Jurkat, Clone E6-1 (cell line): Measurements from ENCODE around the gene MEGF6.
"Not testable (repeated sequence)": the region's sequence is repeated elsewhere in the genome, so short reads cannot be mapped to it uniquely, and the experiment has no call there.

Experiments used
- DNase-seq: peaks from one replicate; pipeline ENCODE4 v3.0.0-alpha.2; 2011; ENCODE audit warnings: low read depth, low spot score
- H3K4me3 ChIP-seq: 2 replicates; pipeline ENCODE4 v1.5.1; 2011; ENCODE audit warnings: mild to moderate bottlenecking, low read length, control low read depth, moderate library complexity

Gene MEGF6

DNA sequence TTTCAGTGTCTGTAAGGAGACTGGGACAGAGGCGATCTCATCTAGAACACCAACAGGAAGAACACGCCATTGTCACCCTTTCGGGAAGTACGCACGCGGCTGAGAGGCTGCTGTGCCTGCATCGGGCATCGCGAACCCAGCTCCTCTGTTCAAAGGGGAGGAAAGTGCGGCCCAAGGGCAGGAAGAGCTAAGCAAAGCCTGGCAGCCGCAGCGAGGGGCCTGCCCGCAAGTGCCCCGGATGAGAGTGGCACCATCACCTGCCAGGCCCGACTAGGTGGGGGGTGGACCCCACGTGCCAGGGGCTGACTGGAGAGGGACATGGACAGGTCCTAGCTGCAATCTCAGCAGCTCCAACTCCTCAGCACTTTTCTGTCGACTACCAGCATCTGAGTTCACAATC lies 21.0 kb upstream of the MEGF6 start:
- no peak overlapping the region for H3K4me3 ChIP-seq
- no peak for DNase-seq

DNA sequence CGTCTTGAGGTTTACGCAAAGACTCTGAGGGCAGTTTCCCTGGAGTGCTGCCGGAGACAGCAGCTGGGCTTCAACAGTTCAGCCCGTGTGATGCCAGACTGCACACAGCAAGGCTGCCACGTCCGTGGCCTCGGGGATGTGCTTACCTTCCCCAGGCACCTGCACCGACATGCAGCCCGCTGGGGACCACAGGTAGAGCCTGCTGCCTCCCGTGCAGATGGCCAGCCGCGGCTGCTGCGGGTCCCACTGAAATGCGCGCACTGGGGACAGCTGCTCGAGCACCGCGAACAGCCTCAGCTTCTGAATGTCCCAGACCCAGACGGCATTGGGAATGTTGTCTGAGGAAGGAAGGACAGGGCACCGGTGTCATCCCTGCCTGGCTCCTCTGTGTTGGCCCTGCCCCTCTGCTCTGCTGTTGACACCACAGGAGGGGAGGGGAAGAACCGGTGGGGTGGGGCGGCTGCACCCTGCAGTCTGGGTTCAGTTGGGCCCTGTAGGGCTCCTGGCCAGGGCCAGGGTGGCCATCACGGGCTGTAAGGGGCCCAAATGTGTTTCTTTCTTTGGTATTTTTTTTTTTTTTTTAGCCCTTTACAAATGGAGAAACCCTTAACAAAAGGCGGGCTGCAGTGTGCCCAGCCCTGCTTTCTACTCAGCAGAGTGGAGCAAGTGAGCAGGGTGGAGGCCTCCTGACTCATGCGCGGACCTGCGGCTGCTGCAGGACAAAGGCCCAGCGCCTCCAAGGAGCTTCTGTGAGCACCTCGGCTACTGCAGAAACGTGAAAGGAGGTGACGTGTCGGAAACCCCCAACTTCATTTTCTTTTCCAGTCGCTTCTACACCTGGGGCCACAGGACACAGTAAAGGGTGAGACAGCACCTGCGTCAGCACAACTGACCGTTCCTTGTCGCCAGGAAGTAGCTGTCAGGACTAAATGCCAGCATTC lies 20.3 kb upstream of the MEGF6 start:
- H3K4me3 ChIP-seq, result no peak overlapping the region
- no peak for DNase-seq

DNA sequence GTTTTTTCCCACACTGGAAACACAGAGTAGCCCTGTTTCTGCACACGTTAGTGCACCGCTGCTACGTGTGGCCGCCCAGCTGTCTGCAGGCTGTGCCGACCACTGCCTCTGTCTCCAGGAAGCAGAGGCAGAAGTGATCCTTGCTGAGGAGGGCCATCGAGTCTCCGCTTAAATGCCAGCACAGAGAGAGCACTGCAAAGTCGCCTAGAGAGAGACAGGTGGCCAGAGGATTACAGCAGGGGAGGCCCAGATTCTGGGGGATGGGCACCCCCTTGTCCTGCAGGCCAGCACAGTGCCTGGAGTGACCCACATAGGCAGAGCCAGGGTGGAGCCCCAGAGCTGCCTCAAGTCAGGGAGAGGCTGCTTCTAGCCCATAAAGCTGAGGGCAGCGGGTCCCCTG lies 19.6 kb upstream of the MEGF6 start:
- no peak overlapping the region for H3K4me3 ChIP-seq
- DNase-seq, result no peak

DNA sequence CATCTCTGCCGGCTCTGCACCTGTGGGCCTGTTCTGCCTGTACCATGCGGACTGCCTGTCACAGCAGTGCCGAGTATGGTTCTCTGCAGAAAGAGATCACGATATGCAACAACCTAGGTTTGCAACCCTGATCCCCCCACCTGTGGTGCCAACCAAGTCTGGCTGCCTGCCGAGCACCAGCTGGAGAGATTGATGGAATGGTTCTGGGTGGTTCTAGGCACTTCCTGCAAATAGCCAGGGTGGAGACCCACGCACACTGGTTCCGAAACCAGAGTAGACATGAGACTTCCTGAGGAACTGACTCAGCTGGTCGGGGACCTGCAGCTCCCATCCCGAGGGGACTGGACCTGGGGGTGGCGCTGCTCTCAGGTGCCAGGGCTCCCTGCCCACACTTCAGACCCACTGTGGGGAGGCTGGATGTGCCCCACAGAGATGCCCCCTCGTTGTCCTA lies 18.9 kb upstream of the MEGF6 start:
- DNase-seq, result no peak
- H3K4me3 ChIP-seq, result no peak overlapping the region

DNA sequence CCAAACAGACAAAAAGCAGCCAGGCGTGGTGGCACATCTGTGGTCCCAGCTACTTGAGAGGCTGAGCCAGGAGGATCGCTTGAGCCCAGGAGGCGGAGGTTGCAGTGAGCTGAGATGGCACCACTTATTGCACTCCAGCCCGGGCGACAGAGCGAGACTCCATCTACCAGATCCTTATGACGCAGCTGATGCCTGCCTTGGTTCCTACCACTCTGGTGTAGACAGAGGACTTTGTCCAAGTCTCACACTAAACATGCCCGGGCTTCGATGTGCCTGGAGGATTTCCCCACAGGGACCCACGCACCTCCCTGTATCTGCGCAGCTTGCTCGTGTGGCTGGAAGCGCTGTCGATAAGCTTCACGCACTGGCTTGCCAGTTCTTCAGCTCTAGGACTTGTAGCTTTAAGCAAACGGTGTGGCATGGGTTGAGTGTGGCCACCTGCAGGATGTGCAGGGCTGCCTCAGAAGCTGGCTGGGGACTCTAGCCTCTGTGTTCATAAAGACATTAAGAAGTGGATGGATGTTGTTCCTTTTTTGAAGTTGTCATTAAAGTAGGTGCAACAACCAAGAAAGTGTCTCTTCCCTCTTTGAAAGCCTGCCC lies 18.4 kb upstream of the MEGF6 start:
- no peak overlapping the region for H3K4me3 ChIP-seq
- DNase-seq, result no peak

DNA sequence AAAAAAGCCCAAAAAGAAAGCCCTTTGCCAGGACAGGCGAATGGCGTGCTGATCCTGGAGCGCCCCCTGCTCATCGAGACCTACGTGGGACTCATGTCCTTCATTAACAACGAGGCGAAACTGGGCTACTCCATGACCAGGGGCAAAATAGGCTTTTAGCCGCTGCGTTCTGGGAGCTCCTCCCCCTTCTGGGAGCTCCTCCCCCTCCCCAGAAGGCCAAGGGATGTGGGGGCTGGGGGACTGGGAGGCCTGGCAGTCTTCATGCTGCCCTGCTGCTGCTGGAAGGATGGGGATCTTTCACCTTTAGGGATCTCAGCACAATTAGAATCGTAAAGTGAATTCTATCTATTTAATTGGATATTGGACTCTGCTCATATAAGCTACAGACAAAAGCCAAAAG lies 17.1 kb upstream of the MEGF6 start:
- no peak overlapping the region for H3K4me3 ChIP-seq
- DNase-seq, result no peak

DNA sequence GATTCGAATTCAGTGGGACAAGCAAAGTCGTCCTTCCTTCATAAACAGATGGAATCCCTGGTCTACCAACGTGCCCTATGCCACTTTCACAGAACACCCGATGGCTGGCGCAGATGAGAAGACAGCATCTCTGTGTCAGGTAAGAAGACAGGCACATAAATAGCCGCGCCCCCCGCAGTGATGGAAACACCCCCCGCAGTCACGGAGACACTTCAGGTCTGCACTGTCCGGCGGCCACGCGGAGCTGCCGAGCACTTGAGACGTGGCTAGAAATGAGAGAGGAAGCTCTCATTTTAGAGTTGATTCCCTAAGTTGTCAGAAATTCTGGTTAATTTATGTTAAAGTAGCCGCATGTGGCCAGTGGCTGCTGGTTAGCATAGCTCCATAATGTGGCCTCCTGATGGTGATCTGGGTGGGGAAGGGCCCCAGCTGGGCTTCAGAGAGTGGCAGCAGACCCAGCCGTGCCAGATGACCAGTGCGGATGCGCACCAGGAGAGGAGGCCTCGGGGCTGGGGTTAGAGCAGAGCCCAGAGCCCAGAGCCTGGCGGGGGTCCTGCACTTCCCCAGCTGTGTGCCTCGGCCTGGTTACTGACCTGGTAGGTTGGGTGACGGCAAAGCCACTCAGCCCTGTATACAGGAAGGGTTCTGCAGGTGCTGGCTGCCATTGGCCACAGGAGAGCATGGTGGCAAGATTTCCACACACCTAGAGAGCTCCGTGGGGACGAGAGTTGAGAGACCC lies 16.4 kb upstream of the MEGF6 start:
- DNase-seq, result no peak
- no peak overlapping the region for H3K4me3 ChIP-seq

DNA sequence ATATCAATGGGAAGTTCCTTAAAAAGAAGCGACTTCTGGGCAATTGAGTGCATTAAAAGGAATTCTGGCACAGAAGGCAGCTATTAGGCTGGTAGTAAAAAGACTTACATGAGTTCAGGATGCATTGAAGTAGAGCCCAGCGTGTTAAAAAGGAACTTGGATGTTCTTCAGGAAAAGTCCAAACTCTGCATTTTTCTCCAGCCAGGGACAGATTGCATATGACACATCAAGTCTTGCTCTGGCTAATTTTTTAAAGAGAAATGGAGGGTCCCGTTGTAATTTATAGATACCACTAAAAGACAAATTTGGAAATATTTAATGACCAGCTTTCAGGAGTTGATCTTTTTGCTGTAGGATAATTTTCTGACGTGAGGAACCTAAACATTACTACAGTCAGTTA lies 14.7 kb upstream of the MEGF6 start:
- peak overlapping the region; percentile 62 for H3K4me3 ChIP-seq
- DNase-seq, result no peak

DNA sequence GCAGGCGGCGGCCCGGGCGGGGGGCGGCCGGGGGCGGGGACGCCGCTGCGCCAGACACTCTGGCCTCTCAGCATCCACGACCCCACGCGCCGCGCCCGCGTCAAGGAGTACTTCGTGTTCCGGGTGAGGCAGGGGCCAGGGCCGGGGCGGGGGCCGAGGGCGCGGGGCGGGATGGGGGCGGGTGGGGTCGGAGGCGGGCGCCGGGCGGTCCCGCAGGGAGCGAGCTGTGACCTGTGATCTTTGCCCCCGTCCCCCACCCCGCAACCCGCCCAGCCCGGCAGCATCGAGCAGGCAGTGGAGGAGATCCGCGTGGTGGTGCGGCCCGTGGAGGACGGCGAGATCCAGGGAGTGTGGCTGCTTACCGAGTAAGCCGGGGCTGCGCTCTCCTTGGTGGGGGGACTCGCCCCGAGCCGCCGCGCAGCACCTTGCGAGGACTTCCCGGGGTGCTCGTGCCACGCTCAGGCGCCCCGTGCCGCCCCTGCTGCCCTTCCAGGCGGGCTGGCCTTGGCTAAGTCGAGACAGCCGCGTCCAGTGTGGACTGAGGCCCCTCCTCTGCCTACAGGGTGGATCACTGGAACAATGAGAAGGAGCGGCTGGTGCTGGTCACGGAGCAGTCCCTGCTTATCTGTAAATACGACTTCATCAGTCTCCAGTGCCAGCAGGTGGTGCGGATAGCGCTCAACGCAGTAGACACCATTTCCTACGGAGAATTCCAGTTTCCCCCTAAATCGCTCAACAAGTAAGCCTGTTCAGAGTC lies 14.0 kb upstream of the MEGF6 start:
- peak overlapping the region; percentile 62 for H3K4me3 ChIP-seq
- DNase-seq, result no peak

DNA sequence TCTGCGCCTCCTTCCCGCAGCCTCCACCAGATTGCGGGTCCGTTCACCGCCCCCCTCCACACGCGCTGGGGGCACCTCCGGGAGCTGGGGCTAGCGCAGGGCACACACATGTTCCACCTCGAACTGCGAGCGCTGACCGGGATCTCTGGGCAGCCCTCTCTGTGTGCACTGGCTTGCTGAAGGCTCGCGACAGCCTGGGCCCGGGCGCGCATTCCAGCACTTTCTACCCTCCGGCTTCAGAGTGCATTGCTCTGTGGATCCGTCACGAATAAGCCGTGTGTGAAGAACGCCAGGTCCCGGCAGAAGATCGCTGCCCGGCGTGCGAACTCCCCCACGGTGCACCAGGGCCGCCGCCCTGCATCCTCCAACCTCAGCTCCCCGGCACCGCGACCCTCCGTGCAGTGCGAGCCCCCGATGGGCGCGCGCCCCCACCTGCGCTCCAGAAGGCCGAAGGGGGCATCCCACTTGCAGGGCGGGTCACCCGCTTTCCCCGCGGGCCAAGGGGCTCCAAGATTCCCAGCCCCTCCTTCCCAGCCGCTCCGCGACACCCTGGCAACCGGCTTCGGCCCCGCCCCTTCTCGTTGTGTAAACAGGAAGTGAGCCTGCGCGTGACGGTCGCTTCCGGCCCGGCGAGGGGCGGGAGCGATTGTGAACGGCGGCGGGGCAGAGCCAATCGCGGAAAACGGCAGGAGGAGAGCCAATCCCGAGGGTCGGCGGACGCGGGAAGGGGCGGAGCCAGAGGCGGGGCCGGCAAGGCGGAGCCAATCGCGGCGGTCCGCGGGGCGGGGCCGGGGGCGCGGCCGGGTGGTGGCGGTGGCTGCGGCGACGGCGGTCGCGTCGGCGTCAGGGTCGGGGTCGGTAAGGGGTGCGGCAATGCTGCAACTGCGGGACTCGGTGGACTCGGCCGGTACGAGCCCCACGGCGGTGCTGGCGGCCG lies 13.2 kb upstream of the MEGF6 start, which contains the start of gene TPRG1L:
Gene TPRG1L, plus strand, starts transcription at position 816 of the 937 bp plus-strand sequence. Its CDS starts 58 bp downstream, at position 874.
- peak within 1 kb of the TSS; percentile 73 for H3K4me3 ChIP-seq
- peak; percentile 90 for DNase-seq

DNA sequence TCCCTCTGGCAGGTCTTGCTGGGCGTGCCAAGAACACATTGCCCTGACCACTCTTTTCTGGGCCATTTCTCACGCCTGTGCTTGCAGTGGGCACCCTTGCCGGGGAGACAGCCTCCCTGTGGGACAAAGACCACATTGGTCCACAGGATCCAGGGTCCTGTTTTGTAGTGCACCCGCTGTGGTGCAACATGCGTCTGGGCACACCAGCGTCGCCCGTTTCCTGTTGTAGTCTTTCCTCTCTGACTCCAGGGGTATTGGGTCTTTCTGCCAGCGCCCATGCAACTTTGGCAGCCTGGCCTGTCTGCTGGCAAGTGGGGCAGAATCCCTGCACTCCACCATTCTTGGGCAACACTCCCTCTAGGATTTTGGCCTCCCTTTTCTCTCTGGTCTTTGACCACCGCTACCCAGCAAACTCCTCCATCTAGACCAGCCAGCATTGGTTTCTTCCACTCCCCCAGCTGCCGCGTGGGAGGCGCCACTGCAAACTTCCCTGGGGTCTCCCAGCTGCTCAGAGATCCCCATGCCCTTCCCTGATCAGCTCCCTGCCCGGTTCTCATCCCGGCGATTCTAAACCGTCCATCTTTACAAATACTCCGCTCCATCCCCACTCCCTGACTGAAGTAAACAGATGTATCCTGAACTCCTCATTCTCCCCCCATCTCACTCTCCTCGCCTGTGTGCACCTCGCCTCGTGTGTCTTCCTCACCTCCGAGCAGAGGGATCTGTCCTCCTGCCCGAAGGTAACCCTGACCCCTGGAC lies 12.3 kb upstream of the MEGF6 start:
- H3K4me3 ChIP-seq, result peak overlapping the region; percentile 73
- no peak for DNase-seq

DNA sequence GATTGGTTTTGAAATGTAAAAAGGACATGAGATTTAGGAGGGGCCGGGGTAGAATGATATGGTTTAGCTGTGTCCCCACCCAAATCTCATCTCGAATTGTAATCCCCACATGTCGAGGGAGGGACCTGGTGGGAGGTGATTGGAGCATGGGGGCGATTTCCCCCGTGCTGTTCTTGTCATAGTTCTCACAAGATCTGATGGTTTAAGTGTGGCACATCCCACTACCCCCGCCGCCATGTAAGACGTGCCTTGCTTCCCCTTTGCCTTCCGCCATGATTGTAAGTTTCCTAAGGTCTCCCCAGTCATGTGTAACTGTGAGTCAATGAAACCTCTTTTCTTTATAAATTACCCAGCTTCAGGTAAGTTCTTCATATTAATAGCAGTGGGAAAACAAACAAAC lies 10.8 kb upstream of the MEGF6 start:
- DNase-seq, H3K4me3 ChIP-seq: not testable (repeated sequence)

DNA sequence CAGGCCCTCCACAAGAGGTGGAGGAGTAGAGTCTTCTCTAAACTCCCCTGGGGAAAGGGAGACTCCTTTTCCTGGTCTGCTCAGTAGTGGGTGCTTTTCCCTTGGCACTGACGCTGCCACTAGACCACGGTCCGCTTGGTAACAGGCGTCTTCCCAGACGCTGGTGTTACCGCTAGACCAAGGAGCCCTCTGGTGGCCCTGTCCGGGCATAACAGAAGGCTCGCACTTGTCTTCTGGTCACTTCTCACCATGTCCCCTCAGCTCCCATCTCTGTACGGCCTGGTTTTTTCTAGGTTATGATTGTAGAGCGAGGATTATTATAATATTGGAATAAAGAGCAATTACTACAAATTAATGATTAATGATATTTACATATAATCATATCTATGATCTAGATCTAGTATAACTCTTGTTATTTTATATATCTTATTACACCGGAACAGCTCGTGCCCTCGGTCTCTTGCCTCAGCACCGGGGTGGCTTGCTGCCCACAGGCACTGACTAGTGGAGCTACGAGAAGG lies 9.9 kb upstream of the MEGF6 start:
- not testable (repeated sequence) for DNase-seq, H3K4me3 ChIP-seq

DNA sequence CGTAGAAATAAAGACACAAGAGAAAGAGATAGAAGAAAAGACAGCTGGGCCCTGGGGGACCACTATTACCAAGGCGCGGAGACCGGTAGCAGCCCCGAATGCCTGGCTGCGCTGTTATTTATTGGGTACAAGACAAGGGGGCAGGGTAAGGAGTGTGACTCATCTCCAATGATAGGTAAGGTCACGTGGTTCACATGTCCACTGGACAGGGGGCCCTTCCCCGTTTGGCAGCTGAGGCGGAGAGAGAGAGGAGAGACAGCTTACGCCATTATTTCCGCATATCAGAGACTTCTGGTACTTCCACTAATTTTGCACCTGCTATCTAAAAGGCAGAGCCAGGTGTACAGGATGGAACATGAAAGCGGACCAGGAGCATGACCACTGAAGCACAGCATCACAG lies 9.4 kb upstream of the MEGF6 start:
- no peak overlapping the region for H3K4me3 ChIP-seq
- no peak for DNase-seq

DNA sequence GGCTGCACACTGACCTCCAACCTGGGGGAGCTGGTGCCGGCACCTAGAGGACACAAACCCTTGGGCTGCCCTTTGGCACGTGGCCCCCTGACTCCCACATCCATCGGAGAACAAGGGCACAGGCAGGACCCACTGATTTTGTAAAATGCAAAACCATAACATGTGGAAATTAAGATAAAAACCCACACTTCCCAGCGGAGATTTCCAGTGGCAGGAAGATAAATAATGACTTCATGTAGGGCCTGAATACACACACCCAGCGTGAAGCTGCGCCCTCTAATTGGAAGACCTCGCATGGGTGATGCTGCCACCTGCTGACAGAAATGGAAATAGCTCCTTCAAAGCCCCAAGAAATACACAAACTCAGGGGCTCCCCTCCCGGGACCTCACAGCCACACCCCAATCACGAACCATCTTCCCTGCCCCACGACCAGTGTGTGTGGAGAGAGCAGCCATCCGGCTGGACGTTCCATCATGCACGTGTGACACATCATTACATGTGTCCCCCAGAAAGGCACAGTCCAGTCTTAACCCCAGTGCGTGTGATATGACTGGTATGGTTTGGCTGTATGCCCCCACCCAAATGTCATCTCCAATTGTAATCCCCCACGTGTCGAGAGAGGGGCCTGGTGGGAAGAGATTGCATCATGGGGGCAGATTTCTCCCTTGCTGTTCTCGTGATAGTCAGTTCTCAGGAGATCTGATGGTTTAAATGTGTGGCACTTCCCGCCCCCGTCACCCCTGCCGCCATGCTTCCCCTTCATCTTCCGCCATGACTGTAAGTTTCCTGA lies 7.8 kb upstream of the MEGF6 start:
- peak; percentile 71 for DNase-seq
- H3K4me3 ChIP-seq, result no peak overlapping the region

DNA sequence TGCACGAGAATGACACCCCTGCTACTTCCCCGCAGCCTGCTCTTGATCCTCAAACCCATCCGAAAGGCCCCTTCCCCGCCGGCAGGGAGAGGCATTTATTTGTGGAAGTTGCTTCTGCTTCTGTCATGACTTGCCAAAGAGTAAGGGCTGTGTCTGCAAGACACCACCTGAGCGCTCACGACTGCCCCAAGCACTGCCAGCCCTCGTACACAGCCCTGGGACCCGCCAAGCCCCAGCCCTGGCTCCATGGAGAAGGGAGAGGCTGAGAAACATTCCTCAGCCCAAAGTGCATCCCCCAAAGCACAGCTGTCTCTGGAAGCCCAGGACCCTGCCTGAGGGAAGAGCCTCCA lies 7.2 kb upstream of the MEGF6 start:
- no peak overlapping the region for H3K4me3 ChIP-seq
- no peak for DNase-seq
